ENCODE measurements around the gene PLD3. TPM values are rescaled to one million over a fixed set of nuclear protein-coding genes. Genes with fewer than 3 reads are reported as not detected.

Gene PLD3
- total RNA-seq, 1 donor from 2014 or later: 156 TPM

- Histone ChIP-seq H3K27me3 (ENCODE audit: low read depth) (no peaks in the 10 kb centered on the region), H3K36me3 (peaks cover 11% of the 10 kb centered on the region), H3K4me1 (peaks cover 10% of the 10 kb centered on the region), H3K4me3 (no peak overlapping the region), H3K27ac (replicated peaks) (no peak overlapping the region), H3K9me3 (replicated peaks) (no peaks in the 10 kb centered on the region)
- intact Hi-C loops (cut with micrococcal nuclease): no loop called here
- no peak for TF ChIP-seq CTCF (IDR thresholded peaks at IDR 0.05; ENCODE audit: borderline replicate concordance)
- DNase-seq: no peak
Measured at GRCh38 chr19:40314656-40315055, 33.8 kb upstream of the PLD3 start.

DNA sequence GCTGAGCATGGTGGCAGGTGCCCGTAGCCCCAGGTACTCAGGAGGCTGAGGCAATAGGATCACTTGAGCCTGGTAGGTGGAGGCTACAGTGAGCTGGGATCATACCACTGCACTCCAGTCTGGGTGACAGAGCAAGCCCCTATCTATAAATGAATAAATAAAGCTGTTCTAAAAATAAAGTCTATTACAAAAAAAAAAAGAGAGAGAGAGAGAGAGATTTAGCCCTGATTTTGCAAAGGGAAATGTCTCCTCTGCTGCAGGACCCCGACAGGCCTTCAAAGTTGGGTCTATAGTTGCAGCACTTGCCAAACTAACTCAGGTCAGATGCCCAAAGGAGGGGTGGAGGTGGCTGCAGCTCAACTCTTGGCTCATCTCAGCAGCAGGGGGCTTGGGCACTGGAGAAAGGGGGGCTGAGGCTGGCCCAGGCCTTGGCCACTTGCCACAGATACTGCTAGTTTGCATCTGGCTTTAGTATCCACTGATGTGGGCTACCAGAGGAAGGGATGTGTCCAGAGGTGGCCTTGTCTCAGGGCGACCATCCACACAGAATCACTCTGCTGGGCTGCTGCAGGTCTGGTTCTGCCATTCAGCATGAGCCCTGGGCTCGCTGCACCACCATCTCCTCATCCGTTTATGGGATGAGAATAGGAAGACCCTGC, 32.6 kb upstream of the PLD3 start:
- intact Hi-C loops (cut with micrococcal nuclease): no loop called here
- TF ChIP-seq CTCF (IDR thresholded peaks at IDR 0.05; ENCODE audit: borderline replicate concordance): no peak
- peaks cover 18% of the 10 kb centered on the region for H3K36me3 ChIP-seq
- DNase-seq: no peak
- no peaks in the 10 kb centered on the region for H3K27me3 ChIP-seq (ENCODE audit: low read depth)
- peaks cover 11% of the 10 kb centered on the region for H3K4me1 ChIP-seq
- H3K9me3 ChIP-seq (replicated peaks): no peaks in the 10 kb centered on the region
- H3K27ac ChIP-seq (replicated peaks): no peak overlapping the region
- H3K4me3 ChIP-seq: no peak overlapping the region

- Histone ChIP-seq H3K4me1 (peaks cover 11% of the 10 kb centered on the region), H3K27ac (replicated peaks) (no peak overlapping the region), H3K36me3 (peaks cover 32% of the 10 kb centered on the region), H3K27me3 (ENCODE audit: low read depth) (no peaks in the 10 kb centered on the region), H3K4me3 (no peak overlapping the region), H3K9me3 (replicated peaks) (no peaks in the 10 kb centered on the region)
- no peak for TF ChIP-seq CTCF (IDR thresholded peaks at IDR 0.05; ENCODE audit: borderline replicate concordance)
- DNase-seq: no peak
- intact Hi-C loops (cut with micrococcal nuclease): no loop called here
Measured at GRCh38 chr19:40317338-40317737, 31.2 kb upstream of the PLD3 start.

DNA sequence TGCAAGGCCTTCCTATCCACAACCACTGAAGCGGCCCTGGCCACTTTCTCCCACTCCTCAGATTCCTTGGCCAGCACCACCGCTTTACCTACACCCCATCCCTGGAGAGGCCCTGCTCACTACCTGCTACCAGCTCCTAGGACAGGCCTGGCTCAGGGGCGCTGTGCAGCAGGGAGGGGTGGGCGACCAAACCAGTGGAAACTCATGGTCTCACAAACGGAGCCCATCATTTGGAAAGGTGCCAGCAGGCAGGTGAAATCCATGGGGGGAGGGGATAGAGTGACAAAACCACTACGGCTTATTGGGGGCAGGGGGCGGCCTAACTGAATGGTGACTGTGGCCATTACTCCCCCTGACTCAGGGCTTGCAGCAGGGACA, 27.9 kb upstream of the PLD3 start:
- Histone ChIP-seq H3K36me3 (peaks cover 64% of the 10 kb centered on the region), H3K9me3 (replicated peaks) (no peaks in the 10 kb centered on the region), H3K4me3 (no peak overlapping the region), H3K27me3 (ENCODE audit: low read depth) (no peaks in the 10 kb centered on the region), H3K4me1 (peaks cover 7% of the 10 kb centered on the region), H3K27ac (replicated peaks) (no peak overlapping the region)
- no peak for DNase-seq
- no peak for TF ChIP-seq CTCF (IDR thresholded peaks at IDR 0.05; ENCODE audit: borderline replicate concordance)
- intact Hi-C loops (cut with micrococcal nuclease): no loop called here

GRCh38 chr19:40321076-40321475, 27.4 kb upstream of the PLD3 start:
- Histone ChIP-seq H3K4me3 (no peak overlapping the region), H3K36me3 (peaks cover 69% of the 10 kb centered on the region), H3K27ac (replicated peaks) (no peak overlapping the region), H3K9me3 (replicated peaks) (no peaks in the 10 kb centered on the region), H3K4me1 (peaks cover 3% of the 10 kb centered on the region), H3K27me3 (ENCODE audit: low read depth) (no peaks in the 10 kb centered on the region)
- no peak for DNase-seq
- intact Hi-C loops (cut with micrococcal nuclease): no loop called here
- no peak for TF ChIP-seq CTCF (IDR thresholded peaks at IDR 0.05; ENCODE audit: borderline replicate concordance)
